Effector memory CD4-positive, alpha-beta T cell (primary cell): ENCODE results near the gene GFRAL.
"Not testable (repeated sequence)": the region's sequence is repeated elsewhere in the genome, so short reads cannot be mapped to it uniquely, and the experiment has no call there.

ENCODE experiments used
- DNase-seq, 3 donors: peaks; one replicate each; pipeline ENCODE4 v3.0.0-alpha.2; 2020
- H3K27ac ChIP-seq: 2 replicates; pipeline ENCODE4 v1.7.0; 2013; ENCODE audit warnings: mild to moderate bottlenecking, low read length, moderate library complexity; ENCODE audit not compliant: insufficient read depth, poor library complexity, severe bottlenecking
- H3K27me3 ChIP-seq: replicated peaks from 2 replicates; pipeline ENCODE4 v1.7.0; 2013; ENCODE audit warnings: mild to moderate bottlenecking, low read length; ENCODE audit not compliant: insufficient read depth, control insufficient read depth, poor library complexity, severe bottlenecking
- H3K36me3 ChIP-seq: 2 replicates; pipeline ENCODE4 v1.7.0; 2013; ENCODE audit warnings: mild to moderate bottlenecking, low read length, moderate library complexity; ENCODE audit not compliant: control insufficient read depth, insufficient read depth
- H3K4me1 ChIP-seq: 2 replicates; pipeline ENCODE4 v1.7.0; 2013; ENCODE audit warnings: low read length, mild to moderate bottlenecking; ENCODE audit not compliant: control insufficient read depth, insufficient read depth, poor library complexity, severe bottlenecking
- H3K4me3 ChIP-seq: 2 replicates; pipeline ENCODE4 v1.7.0; 2013; ENCODE audit warnings: low read length, low read depth, mild to moderate bottlenecking; ENCODE audit not compliant: insufficient read depth, poor library complexity, severe bottlenecking
- H3K9me3 ChIP-seq: 2 replicates; pipeline ENCODE4 v1.7.0; 2013; ENCODE audit warnings: mild to moderate bottlenecking, low read length, moderate library complexity; ENCODE audit not compliant: control insufficient read depth
- total RNA-seq, 3 donors: gene quantifications; one replicate each; lab custom pipeline; 2026; lab: John Stamatoyannopoulos, UW

GFRAL gene, protein sequence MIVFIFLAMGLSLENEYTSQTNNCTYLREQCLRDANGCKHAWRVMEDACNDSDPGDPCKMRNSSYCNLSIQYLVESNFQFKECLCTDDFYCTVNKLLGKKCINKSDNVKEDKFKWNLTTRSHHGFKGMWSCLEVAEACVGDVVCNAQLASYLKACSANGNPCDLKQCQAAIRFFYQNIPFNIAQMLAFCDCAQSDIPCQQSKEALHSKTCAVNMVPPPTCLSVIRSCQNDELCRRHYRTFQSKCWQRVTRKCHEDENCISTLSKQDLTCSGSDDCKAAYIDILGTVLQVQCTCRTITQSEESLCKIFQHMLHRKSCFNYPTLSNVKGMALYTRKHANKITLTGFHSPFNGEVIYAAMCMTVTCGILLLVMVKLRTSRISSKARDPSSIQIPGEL
- total RNA-seq: 0 reads per million in 3 donors

DNA sequence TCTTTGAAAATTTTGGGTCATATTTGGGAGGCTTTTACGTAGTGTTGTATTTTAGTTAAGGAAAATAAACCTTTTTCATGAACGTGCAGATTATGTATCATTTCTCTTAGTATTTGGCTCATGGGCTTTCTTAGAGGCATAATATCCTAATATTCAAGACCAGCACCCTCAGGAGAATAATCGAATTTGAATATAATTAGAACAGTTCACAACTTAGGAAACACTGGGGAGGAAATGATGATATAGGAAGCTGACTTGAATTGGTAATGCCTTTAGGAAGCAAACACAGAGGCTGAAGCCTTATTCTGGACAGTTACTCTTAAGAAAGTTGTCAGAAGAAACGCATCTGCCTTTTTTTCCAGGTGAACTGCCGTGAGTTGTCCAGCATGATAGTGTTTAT is at the start of gene GFRAL:
Gene GFRAL (plus strand): TSS at position 301 of the 400 bp plus-strand sequence. CDS start 86 bp downstream, at position 387.
- no peak for DNase-seq
- Histone ChIP-seq H3K4me1 (no peaks in the 10 kb centered on the region), H3K9me3 (no peaks in the 10 kb centered on the region), H3K27ac (no peak within 1 kb of the TSS), H3K36me3 (no peaks in the 10 kb centered on the region), H3K4me3 (no peak within 1 kb of the TSS), H3K27me3 (no peaks in the 10 kb centered on the region)

DNA sequence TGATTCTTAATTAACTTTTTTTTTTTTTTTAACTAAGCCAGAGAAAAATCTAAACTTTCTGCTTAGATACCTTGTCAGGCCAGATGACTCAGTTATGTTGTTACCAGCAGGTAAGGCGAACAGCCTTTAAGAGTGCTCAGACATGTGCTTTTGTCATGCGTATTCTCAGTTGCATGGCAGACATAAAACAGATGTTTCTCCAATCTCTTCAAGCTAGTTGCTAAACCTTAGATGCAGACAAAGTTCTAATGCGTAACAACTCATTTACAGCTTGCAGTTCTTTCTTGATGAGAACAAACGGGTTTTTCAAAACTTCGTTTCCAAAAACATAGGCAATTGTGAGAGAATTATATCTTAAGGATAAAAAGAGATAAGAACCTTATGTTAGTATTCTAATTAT is 49.6 kb upstream of the GFRAL start:
- H3K27ac ChIP-seq: no peak overlapping the region

DNA sequence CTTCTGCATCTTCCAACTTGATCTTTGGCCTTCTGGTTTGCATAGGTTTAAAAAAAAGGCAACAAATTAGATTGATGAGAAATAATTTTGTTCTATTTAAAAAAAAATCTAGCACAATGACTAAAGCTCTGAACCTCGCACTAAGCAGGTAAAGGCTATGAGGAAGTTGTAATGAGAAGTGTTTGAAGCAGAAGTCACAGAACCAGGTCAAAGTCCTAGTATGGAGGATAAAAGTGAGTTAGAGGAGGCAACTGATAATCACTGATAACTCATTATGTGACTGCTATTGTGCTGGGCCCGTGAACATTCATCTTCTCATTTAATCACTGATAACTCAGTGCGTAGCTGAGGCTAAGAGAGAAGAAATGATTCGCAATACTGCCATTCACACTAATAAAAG is 46.1 kb upstream of the GFRAL start:
- Histone ChIP-seq H3K36me3 (no peaks in the 10 kb centered on the region), H3K27ac (no peak overlapping the region), H3K9me3 (no peaks in the 10 kb centered on the region), H3K4me1 (no peaks in the 10 kb centered on the region), H3K4me3 (no peak overlapping the region), H3K27me3 (no peaks in the 10 kb centered on the region)
- no peak for DNase-seq

More for the DNA sequence above, 49.6 kb upstream of the GFRAL start:
- Histone ChIP-seq H3K27me3 (no peaks in the 10 kb centered on the region), H3K4me1 (no peaks in the 10 kb centered on the region), H3K36me3 (no peaks in the 10 kb centered on the region), H3K4me3 (no peak overlapping the region), H3K9me3 (no peaks in the 10 kb centered on the region)
- no peak for DNase-seq

DNA sequence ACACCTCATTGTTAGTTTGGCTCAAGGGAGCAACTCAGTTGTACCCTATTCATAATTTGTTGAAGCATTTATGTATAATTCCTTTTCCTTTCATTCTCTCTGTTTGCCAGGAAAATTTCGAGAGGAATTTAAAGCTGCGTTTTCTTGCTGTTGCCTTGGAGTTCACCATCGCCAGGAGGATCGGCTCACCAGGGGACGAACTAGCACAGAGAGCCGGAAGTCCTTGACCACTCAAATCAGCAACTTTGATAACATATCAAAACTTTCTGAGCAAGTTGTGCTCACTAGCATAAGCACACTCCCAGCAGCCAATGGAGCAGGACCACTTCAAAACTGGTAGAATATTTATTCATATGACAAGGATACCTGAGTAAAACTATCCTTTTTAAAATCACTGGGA is 45.2 kb upstream of the GFRAL start:
- Histone ChIP-seq H3K36me3 (no peaks in the 10 kb centered on the region), H3K27me3 (no peaks in the 10 kb centered on the region)

DNA sequence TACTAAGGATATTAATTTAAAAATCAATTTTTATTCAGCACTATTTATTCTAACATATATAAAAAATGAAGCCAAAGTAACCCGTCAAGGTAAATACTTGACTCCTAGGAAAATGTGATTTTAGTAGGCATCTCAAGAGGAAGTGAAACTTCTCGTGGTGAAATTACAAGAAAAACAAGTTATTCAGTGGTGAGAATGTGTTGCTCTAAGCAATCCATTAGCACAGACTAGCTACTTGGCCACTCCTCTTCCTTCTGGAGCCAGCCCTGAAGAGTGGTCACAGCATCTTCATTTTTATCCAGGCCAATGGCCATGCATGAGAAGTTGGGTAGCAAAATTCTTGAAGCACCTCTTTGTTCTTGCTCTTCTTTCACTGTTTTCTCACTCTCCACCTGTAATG is 40.4 kb upstream of the GFRAL start:
- Histone ChIP-seq H3K27ac (no peak overlapping the region), H3K9me3 (no peaks in the 10 kb centered on the region), H3K36me3 (no peaks in the 10 kb centered on the region), H3K4me1 (no peaks in the 10 kb centered on the region), H3K27me3 (no peaks in the 10 kb centered on the region), H3K4me3 (no peak overlapping the region)
- no peak for DNase-seq

More for the DNA sequence above, 45.2 kb upstream of the GFRAL start:
- DNase-seq: no peak
- Histone ChIP-seq H3K4me3 (no peak overlapping the region), H3K9me3 (no peaks in the 10 kb centered on the region), H3K27ac (no peak overlapping the region), H3K4me1 (no peaks in the 10 kb centered on the region)

DNA sequence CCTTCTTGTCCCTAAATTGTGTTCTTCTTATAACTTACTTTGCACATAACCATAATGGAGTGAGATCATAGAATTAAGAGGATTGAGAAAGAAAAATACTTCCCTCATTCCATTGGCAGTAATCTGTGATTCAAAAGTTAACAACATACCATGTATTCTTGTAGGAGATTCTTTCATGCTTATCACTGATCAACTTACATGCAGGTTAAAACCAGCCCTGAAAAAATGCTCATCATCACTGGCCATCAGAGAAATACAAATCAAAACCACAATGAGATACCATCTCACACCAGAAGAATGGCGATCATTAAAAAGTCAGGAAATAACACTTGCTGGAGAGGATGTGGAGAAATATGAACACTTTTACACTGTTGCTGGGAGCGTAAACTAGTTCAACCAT is 36.5 kb upstream of the GFRAL start:
- Histone ChIP-seq H3K27ac (no peak overlapping the region), H3K9me3 (no peaks in the 10 kb centered on the region), H3K4me1 (no peaks in the 10 kb centered on the region), H3K27me3 (no peaks in the 10 kb centered on the region), H3K4me3 (no peak overlapping the region), H3K36me3 (no peaks in the 10 kb centered on the region)
- DNase-seq: no peak

DNA sequence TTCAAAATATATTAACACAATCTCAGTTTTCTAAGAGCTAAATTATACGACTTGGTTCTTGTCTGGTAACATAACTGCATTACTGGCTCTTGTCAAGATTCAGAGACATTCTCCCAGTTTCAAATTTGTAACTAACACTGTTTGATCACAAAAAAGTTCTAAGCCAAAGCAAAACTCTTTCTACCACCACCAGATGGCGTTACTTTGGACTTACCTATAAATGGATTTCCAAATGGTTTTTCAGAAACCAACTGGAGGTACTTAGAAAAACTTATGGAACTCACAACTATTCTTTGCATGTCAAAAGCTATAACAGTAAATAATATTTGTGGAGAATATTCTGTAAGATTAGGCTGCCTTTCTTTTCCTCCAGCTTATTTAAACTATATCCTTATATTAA is 34.2 kb upstream of the GFRAL start:
- DNase-seq: no peak
- Histone ChIP-seq H3K27me3 (no peaks in the 10 kb centered on the region), H3K27ac (no peak overlapping the region), H3K4me1 (no peaks in the 10 kb centered on the region), H3K4me3 (no peak overlapping the region), H3K36me3 (no peaks in the 10 kb centered on the region), H3K9me3 (no peaks in the 10 kb centered on the region)

DNA sequence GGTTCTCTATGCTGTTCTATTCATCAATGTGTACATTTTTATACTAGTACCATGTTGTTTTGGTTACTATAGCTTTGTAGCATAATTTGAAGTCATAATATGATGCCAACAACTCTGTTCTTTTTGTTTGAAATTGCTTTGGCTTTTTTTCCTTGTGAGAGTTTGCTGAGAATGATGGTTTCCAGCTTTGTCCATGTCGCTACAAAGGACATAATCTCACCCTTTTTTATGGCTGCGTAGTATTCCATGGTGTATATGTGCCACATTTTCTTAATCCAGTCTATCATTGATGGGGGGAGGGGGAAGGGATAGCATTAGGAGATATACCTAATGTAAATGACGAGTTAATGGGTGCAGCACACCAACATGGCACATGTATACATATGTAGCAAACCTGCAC is 30.1 kb upstream of the GFRAL start:
- not testable (repeated sequence) for H3K4me1 ChIP-seq, H3K27ac ChIP-seq, H3K4me3 ChIP-seq, H3K27me3 ChIP-seq, H3K9me3 ChIP-seq, DNase-seq, H3K36me3 ChIP-seq

DNA sequence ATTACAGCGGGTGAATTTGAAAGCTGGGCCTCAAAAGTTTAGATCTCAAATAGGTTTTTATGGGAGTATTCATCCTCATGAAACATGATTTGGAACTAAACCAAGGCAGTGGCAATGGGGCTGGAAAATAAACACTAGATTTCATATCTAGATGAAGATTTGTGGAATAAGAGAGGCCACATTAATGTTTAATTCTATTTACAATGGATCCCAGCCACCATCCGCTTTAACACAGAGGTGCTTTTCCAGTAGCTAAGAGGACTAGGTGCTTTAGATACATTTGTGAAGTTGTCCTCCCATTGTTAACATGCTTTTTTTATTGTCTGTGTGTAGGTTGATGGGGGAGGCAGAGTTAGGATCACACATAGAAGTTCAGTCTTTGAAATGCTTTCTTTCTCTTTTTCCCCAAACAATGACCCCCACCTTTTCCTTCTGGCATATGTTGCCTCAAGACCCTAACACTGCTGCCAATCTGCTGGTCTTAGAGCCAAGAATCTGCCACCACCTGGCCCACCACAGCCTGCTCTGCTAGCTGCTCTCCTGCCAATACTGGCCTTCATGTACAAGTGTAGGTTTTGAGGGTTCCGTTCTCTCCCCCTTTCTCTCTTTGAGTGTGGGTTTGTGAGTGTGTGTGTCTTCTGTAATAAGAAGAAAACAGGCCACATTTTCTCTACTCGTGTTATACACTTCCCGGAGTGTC is 27.8 kb upstream of the GFRAL start:
- Histone ChIP-seq H3K9me3 (no peaks in the 10 kb centered on the region), H3K27ac (no peak overlapping the region), H3K36me3 (no peaks in the 10 kb centered on the region), H3K4me3 (no peak overlapping the region), H3K4me1 (no peaks in the 10 kb centered on the region), H3K27me3 (no peaks in the 10 kb centered on the region)
- no peak for DNase-seq

DNA sequence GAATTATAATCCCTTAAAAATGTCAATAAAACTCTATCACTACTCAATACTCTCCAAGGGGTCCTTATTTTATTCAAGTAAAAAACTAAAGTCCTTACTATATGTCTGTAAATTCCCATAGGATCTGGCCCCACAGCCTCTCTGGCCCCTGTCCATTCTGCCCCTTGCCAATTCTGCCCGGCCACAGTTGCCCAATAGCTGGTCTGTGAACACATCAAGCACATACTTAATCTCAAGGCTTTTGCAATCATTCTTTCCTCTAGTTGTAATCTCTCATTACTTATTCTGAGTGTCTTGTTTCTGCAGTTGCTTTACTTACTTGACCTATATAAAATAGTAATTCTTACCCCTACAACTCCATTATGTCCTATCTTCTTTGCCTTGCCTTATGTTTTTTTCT is 22.5 kb upstream of the GFRAL start:
- Histone ChIP-seq H3K9me3 (no peaks in the 10 kb centered on the region), H3K4me3 (no peak overlapping the region), H3K27me3 (no peaks in the 10 kb centered on the region), H3K27ac (no peak overlapping the region), H3K4me1 (no peaks in the 10 kb centered on the region), H3K36me3 (no peaks in the 10 kb centered on the region)
- no peak for DNase-seq
